Measurements from ENCODE around the gene ANKRD49.
A peak's percentile ranks its signal among the peaks of the same experiment; 100 is the strongest.
"Not testable (repeated sequence)": the region's sequence is repeated elsewhere in the genome, so short reads cannot be mapped to it uniquely, and the experiment has no call there.

Gene ANKRD49, protein sequence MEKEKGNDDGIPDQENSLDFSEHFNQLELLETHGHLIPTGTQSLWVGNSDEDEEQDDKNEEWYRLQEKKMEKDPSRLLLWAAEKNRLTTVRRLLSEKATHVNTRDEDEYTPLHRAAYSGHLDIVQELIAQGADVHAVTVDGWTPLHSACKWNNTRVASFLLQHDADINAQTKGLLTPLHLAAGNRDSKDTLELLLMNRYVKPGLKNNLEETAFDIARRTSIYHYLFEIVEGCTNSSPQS

DNA sequence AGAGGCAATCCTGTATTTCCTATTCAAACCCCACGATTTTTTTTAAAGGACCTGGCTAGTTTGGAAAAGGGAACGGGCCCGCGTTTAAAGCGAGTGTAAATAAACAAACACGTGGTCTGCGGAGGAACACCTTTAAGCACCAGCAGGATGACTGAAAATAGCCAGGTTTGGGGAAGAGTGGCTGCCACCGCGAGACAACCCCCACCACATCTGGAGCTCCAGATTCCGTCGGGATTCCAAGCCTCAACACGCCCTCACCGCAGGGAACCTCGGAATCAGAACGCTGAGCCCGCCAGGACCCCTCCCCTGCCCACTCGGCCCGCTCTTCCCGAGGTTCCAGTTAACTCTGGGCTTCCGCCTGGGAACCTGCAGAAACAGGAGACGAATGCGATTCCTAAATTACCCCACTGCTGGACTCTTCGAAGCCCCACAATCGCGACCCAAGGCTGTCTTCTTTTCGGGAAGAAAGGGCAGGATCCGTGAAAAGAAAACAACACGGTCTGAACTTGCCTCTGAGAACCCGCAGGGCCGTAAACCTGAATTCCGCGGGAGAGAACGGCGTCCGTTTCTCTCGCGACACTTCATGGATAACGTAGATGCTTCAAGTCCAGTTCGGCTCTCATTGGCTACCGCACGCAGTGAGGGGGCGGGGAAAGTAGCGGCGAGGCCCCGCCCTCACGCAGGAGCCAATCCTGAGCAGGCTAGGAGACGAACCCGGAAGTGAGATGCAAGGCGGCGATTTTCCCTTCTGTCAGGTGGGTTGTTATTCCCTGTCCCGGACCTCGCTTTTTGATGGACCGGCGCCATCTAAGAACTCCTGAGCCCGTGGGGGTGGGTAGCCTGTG lies at the start of gene ANKRD49, which contains the start of gene MRE11:
Gene ANKRD49 (plus strand): TSS at position 704 of the 845 bp plus-strand sequence. CDS start 2,710 bp downstream, outside the sequence.
Gene MRE11 (minus strand): TSS at position 564 of the 845 bp plus-strand sequence. CDS start 1,043 bp downstream, outside the sequence.
- peak; percentile 93 to 95 for DNase-seq

DNA sequence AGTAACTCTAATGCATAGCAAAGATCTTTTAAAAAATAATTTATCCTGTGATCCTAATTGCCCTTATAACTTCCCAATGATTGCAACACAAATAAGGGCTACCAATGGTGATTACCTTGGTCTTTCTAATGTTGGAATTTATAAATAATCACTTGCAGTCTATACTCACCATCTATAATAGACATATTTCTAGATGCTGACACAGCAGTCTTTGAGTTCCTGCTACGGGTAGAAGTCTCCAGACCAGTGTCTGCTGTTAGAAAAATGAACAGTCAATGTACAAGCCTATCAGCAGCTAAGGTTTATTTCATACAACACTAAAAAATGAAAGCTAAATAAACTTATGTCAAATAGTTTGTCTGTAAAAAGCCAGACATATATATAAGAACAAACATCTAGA lies 48.1 kb upstream of the ANKRD49 start:
- DNase-seq, result no peak

DNA sequence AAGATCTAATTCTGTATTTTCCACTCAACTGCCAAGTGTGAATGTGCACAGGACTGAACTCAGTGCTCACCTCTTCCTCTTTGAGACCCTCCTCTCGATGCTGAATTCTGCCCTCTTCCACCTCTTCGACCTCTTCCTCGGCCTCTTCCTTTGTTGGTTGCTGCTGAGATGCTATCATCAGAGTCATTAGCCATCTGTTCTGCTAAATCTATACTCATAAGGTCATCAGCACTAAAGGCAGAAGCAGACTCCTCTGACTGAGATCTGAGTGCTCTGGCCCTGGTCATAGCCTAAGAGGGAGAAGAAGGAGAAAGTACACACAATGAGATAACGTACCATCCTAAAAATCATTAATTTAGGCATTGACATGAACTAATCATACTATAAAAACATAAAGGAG lies 46.6 kb upstream of the ANKRD49 start:
- no peak for DNase-seq

DNA sequence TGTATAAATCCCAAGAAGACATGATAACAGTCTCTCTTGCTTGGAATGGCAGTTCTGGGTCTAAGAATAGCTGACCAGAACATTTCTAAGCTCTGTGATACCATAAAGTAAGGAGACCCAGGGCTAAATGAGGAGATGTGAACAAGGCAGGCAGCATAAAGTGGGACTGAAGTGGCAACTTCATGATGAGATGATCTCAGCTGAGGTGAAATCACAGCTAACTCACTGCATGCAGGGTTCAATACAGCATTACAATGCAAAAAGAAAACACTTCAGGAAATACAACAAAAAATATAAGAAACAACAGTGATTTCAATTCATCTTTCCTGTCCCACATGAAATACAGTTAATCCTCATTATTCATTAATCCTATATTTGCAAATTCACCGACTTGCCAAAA lies 44.8 kb upstream of the ANKRD49 start:
- DNase-seq, result no peak

DNA sequence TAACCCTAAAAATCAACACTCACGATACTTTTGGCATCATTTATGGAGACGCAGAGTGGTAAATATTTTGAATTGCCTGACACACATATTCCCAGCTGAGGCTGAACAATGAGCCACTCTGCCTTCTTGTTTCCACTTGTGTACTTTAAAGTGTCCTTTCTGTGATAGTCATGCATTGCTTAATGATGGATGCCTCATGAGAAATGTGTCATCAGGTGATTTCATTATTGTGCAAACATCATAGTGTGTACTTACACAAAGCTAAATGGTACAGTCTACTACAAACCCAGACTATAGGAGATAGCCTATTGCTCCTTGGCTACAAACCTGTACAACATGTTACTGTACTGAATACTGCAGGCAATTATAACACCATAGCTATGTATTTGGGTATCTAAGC lies 44.3 kb upstream of the ANKRD49 start:
- no peak for DNase-seq

DNA sequence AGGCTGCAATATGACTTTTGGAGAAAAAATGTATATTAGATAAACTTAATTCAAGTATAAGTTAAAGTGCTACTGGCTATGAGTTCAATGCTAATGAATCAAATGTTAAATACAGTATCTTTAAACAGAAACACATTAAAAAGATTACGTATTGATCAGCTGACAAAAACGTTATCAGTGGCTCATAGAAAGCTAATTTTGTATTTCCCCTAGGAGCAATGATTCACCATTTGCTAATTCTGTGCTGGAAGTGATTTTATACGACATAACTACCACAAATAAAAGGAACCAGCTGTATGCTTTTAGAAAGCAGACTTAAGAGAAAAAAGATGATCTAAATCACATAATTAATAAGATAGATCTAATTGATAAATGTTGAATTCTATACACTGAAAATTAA lies 43.7 kb upstream of the ANKRD49 start:
- DNase-seq, result no peak

DNA sequence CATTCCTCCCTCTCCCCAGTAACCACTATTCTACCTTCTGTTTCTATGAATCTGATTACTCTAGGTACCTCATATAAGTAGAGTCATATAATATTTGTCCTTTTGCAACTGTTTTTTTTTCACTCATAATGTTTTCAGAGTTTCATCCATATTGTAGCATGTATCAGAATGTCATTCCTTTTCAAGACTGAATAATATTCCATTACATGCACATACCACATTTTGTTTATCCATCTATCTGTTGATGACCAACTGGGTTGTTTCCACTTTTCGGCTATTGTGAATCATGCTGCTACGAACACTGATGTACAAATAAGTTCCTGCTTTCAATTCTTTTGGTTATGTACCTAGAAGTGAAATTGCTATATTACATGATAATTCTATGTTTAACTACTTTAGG lies 40.8 kb upstream of the ANKRD49 start:
- DNase-seq, result no peak

DNA sequence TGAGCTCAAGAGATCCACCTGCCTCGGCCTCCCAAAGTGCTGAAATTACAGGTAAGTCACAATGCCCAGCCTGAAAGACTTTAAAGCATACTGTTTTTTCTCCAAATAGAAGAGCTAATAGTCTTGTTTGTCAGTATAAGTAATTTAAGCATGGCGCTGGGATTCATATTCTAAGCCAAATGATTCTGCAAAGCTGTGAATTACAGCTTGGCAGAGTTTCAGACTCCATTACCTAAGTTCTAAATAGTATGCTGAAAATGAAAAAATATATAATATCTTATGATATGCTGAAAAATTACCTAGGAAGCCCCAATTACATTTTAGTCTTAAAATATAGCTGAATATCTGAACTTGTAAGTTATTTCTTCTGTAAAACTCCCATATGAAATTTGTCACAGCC lies 39.5 kb upstream of the ANKRD49 start:
- no peak for DNase-seq

DNA sequence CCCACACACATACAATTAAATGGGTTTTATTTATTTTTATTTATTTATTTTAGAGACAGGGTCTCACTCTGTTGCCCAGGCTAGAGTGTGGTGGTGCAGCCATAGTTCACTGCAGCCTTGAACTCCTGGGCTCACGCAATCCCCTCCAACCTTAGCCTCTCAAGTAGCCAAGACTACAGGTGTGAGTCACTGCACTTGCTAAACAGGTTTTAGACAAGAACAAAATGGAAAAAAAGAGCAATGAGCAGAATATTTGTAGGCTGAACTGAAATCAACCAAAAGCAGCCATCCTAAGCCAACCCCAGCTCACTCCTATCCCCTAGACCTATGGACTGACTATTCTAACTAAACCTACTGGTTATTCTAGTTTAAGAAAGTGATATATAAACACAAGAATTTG lies 37.9 kb upstream of the ANKRD49 start:
- no peak for DNase-seq

DNA sequence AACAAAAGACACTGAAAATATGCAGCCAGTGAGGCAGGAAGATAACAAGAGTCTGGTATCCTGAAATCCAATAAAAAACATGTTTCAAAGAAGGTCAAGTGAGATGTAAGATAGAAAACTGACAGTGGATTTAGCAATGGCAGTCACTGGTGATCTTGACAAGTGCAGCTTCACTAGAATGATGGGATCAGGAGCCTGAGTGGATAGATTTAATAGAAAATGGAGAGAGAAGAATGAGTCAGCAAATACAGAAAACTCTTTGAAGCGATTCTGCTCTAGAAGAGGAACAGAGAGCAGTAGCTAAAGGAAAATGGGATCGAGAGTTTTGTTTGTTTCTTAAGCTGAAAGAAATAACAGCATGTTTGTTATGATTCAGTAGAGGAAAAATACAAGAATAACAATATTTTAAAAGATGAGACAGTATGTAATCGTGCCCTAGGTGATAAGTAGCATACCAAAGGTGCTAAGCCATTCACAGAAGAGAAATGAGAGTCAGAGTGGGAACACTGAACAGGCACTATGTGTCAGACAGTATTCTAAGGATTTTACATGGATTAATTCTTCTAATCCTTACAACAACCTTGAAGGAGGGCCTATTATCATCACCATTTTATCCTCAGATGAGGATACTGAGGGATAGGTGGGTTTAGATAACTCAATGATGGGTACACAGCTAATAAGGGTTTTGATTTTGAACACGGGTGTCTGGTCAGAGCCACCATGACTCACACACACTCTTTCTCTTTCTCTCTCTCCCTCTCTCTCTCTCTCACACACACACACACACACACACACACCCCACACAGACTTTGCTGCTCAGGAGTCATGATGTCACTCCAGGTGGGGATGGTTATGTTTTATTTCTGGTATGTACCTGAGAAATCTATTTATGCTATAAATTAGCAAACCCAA lies 36.4 kb upstream of the ANKRD49 start:
- DNase-seq, result no peak

DNA sequence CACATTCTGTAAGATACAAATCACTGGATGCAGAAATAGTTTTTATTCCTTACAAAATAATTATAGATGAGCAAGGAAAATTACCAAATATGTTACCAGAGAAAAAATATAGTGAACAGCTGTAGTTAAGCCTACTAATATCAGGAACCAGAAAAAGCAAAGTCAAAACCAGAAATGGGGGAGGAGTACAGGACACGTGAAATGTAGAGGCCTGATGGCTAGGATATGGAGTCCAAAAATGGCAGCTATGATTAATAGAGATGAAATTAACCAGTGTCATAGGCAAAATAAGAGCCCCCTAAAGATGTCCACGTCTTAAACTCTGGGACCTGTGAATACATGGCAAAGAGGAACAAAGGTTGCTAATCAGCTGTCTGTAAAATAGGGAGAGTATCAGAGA lies 34.2 kb upstream of the ANKRD49 start:
- DNase-seq, result no peak

DNA sequence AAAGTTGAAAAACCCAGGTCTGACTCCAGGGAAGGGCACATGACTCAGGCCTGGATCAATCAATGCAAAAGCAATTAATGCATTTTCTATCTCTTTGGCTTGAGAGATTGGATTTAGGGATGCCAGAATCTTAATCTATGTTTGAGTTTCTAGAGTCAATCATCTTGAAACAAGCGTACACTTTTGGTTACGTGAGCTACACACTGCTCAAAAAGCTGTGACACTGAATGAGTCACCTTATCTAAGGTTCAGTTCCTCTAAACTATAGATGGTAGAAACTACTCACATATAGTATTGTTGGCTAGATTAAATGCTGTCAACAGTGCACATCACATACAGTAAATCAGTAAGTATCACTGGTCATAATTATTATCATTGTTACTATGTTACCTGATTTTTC lies 24.4 kb upstream of the ANKRD49 start:
- DNase-seq, result no peak

DNA sequence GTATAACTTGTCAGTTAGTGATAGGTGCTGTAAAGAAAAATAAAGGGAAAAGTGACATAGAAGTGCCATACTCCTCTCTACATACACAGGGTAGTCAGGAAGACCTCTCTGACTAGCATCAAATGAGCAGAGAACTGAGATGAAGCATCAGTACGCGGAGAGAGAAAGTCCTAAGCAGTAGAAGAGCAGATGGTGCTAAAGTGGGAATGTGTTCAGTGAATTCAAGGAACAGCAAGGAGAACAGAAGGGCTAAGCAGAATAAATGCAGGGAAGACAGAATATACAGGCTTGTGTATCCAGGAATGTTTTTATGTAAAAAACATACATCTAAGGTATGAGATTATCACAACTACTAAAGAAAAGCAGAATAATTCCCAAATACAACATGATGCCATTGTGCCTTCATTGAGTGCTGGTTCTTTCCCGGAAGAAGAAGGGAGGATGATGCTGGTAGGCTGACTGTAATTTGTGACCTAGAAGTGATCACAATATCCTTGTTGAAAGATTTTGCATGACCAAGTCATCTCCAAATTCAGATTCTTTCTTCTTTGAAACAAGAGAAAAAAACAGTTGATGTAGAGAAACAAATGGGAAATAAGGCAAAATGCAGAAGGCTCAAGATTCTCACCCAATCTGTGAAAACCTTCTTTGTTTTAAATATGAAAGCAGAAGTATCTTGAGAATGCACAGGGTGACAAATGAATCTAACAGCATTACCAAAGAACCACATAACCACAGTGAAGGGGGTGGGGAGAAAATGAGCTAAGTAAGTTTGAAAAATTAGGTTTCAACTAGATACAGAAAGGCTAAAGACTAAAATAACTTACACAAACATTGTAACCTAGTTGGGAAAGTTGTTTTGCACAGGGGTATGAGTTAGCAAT lies 20.6 kb upstream of the ANKRD49 start:
- no peak for DNase-seq

DNA sequence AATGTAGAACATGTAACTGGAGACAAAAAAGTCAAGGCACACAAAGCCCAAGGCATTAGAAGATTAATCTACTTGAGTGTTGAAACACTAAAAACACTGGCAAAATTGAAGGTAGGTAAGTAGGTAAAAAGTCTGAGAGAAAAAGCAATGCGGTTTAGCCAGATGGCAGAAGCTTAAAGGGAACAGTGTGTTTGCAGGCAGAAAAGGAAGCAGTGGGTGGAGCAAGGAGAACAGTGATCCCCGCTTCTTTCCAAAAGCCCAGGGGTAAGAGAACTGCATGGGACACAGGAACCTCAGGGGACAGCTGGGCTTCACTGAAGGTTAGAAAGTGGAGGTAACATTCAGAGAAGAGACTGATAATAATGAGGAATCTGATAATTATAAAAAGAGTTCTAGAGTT lies 16.2 kb upstream of the ANKRD49 start:
- no peak for DNase-seq

DNA sequence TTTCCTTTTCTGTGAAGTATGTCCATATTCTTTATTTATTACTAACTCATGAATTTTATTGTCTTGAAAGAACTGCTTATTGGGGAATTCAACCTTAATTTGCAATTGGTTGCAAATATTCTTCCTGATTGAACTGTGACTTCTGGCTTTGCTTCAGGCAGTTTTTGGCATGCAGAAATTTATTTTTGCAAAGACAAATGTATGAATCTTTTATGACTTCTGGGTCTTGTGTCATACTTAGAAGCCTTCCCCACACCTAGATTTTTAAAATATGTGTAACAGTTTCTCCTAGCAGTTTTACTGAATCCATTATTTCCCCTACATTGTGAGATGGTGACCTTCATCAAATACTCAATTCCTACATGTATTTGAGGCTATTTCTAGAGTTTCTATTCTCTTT lies 12.4 kb upstream of the ANKRD49 start:
- no peak for DNase-seq

DNA sequence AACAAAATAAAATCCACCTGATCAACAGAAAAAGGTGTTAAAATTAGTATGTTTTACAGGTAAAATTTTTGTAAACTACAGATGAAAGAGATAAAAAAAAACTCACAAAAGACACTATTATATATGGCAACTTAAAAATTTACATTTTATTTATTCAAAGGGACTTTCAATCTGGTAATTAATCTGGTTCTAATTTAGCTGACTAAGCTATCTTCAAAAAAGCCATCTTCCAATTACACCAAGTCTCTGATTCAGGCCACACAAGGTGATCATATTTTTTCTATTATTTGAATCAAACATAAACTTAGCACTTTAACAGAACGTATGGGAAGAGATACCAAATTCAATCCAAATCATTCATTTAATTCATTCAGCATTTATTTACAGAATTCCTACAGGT lies 7.7 kb upstream of the ANKRD49 start:
- no peak for DNase-seq

DNA sequence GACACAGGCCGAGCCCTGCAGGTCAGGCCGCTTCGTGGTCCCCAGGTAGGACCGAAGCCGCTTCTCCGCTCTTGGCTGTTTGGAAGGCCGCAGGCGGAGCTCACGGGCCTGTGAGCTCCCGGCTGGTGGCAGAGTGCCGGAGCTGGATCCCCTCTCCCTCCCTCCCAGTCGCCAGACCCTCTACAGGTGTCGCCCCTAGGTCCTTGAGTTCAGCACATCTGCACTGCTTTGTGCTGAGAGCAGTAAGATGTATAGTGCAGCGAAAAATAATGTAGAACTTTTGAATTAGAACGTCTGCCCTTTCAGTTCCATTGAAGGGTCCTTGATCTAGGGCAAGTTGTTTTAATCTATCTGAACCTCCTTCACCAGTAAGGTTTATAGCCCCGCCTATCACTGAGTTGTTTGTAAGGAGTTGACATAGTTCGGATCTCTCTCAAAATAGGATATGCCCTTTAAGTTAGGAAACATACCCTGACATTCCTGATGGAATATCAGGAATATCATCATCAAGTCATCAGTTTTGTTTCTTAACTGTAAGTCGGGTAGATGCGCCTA lies 419 bp downstream of the ANKRD49 start:
- DNase-seq, result no peak

DNA sequence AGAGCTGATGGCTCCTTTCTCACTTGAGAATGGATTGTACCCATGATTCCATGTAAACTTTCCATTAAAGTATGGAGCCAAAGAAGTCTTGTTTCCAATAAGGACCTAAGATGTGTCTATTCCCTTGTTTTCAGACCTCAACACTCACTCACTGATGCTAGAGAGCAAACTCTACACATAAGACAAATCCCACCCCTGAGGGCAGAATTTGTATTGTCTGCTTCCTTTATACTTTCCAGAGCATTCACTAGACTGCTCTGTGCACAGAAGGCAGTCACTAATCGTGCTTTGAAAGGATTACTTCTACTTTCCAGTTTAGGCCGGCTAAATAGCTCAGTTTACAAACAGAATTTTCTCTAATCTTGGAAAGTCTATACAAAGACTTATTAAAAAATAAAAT lies 6.4 kb downstream of the ANKRD49 start:
- DNase-seq, result no peak

DNA sequence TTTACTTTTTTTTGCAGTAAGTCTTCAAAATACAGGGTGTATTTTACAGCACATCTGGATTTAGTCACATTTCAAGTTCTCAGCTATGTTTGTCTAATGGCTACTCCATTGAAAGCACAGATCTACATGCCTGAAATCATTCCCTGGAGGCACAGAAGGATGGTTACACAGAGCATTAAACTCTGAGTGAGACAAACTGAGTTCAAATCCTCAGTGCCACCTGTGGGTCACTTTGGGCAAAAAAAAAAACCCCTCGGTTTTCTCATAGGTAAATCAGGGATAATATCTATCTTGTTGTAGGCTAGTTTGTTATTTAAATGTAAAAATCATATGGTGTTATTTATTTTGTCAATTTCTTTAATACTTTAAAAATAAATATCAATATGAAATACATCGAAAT lies 7.7 kb downstream of the ANKRD49 start:
- no peak for DNase-seq

DNA sequence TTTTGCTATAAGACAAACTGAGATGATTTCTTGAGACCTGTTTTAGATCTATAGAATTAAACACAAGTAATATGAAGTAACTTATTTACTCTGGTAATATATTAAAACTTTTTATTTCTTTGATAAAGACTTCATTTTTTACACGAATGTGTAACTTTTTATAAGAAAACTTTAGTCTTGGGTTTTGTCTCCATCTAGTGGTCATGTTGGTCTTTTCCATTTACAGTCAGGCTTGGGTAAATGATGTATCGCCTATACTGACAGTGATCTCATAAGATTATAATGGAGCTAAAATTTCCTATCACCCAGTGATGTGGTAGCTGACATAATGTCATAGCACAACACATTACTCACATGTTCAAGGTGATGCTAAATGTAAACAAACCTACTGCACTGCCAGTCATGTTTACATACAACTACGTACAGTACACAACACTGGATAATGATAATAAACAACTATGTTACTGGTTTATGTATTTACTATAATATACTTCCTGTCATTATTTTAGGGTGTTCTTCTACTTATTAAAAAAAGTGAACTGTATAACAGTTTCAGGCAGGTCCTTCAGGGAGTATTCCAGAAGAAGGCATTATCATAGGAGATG lies 11.0 kb downstream of the ANKRD49 start:
- DNase-seq, result no peak

DNA sequence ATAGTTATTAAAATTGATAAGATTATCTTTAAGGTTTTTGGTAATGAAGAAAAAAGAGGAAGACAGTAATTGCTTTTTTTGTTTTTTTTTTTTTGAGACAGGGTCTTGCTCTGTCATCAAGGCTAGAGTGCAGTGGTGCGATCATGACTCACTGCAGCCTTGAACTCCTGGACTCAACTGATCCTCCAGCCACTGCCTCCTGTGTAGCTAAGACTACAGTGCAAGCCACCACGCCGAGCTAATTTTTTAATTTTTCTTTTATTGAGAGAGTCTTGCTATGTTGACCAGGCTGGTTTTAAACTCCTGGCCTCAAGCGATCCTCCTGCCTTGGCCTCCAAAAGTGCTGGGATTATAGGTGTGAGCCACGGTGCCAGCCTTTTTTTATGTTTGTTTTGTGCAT lies 12.7 kb downstream of the ANKRD49 start:
- not testable (repeated sequence) for DNase-seq

DNA sequence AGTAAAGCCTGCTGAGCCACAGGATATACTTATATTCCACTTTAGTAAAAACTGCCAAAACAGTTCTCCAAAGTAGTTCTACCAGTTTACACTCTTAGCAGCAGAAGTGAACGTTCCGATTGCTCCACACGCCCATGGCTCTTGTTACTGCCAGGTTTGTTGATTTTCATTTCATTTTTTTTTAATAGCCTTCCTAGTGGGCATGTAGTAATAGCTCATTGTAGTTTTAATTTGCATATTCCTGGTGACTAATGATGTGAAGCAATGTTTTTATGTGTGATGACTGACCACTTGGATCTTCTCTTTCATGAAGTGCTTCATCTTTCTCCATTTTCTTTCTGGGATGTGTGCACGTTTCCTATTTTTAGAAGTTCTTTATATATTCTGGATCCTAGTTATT lies 13.7 kb downstream of the ANKRD49 start:
- DNase-seq, result no peak
